Neural progenitor cell (in vitro differentiated cells): ENCODE measurements around the gene LAMP1. TPM values are rescaled to one million over a fixed set of nuclear protein-coding genes. Genes with fewer than 3 reads are reported as not detected.
"Not testable (repeated sequence)": the region's sequence is repeated elsewhere in the genome, so short reads cannot be mapped to it uniquely, and the experiment has no call there.

Experiments
- DNase-seq: peaks from one replicate; pipeline ENCODE4 v3.0.0-alpha.2; 2016; ENCODE audit warnings: low spot score
- H2AFZ ChIP-seq: fragments of 200-600 bp; sonication (generic); replicated peaks from 2 replicates; pipeline ENCODE4 v1.6.1; 2016; ENCODE audit warnings: antibody characterized with exemption
- H3F3A ChIP-seq: fragments of 200-600 bp; sonication (generic); 2 replicates; pipeline ENCODE4 v1.6.1; 2016; ENCODE audit warnings: antibody characterized with exemption, low read depth
- H3K27ac ChIP-seq: fragments of 200-600 bp; sonication (generic); 2 replicates; pipeline ENCODE4 v1.5.1; 2016; ENCODE audit warnings: mild to moderate bottlenecking
- H3K27me3 ChIP-seq: fragments of 200-600 bp; sonication (generic); 2 replicates; pipeline ENCODE4 v1.6.1; 2016; ENCODE audit warnings: mild to moderate bottlenecking, moderate library complexity
- H3K36me3 ChIP-seq: fragments of 200-600 bp; sonication (generic); 2 replicates; pipeline ENCODE4 v1.5.1; 2016
- H3K4me1 ChIP-seq: fragments of 200-600 bp; sonication (generic); 2 replicates; pipeline ENCODE4 v1.6.1; 2016; ENCODE audit warnings: mixed run types
- H3K4me2 ChIP-seq: fragments of 200-600 bp; sonication (generic); 2 replicates; pipeline ENCODE4 v1.6.1; 2016
- H3K4me3 ChIP-seq: fragments of 200-600 bp; sonication (generic); 2 replicates; pipeline ENCODE4 v1.5.1; 2016
- H3K79me2 ChIP-seq: fragments of 200-600 bp; sonication (generic); 2 replicates; pipeline ENCODE4 v1.6.1; 2016; ENCODE audit warnings: low read depth
- H3K9ac ChIP-seq: fragments of 200-600 bp; sonication (generic); 2 replicates; pipeline ENCODE4 v1.6.1; 2016
- H3K9me3 ChIP-seq: fragments of 200-600 bp; sonication (generic); 2 replicates; pipeline ENCODE4 v1.5.1; 2016; ENCODE audit warnings: low read depth
- H4K20me1 ChIP-seq: fragments of 200-600 bp; sonication (generic); 2 replicates; pipeline ENCODE4 v1.6.1; 2016; ENCODE audit warnings: low read depth
- H3K27ac Mint-ChIP-seq: 3 replicates; pipeline ENCODE4 v1.8.0; 2021; ENCODE audit warnings: mixed read lengths
- H3K27me3 Mint-ChIP-seq: 2 replicates; pipeline ENCODE4 v1.8.0; 2022; ENCODE audit warnings: low read depth, mild to moderate bottlenecking, inconsistent platforms, moderate library complexity, mixed read lengths; ENCODE audit not compliant: insufficient read depth
- H3K36me3 Mint-ChIP-seq: 3 replicates; pipeline ENCODE4 v1.8.0; 2021; ENCODE audit warnings: mixed read lengths
- H3K4me1 Mint-ChIP-seq: 3 replicates; pipeline ENCODE4 v1.8.0; 2021; ENCODE audit warnings: mixed read lengths
- H3K4me3 Mint-ChIP-seq: 3 replicates; pipeline ENCODE4 v1.8.0; 2021; ENCODE audit warnings: mild to moderate bottlenecking, moderate library complexity, mixed read lengths
- H3K9me3 Mint-ChIP-seq: 3 replicates; pipeline ENCODE4 v1.8.0; 2020; ENCODE audit warnings: mixed read lengths
- EZH2 ChIP-seq: fragments of 200-600 bp; sonication (generic); IDR thresholded peaks from 2 replicates; pipeline ENCODE4 v1.6.1; 2017; ENCODE audit warnings: antibody characterized with exemption, mild to moderate bottlenecking, moderate library complexity
- EZH2phosphoT487 ChIP-seq: fragments of 200-600 bp; sonication (generic); IDR thresholded peaks from 2 replicates; pipeline ENCODE4 v1.6.1; 2017; ENCODE audit warnings: antibody characterized with exemption
- total RNA-seq: library from RNA; depleted of rRNA; stranded (reverse); fragments of >200 nt; gene quantifications from 2 replicates; pipeline ENCODE4 v1.2.3, GENCODE V29; 2015; ENCODE audit warnings: low replicate concordance
- TF ChIP-seq, protein P1 (sequence below): fragments of 200-600 bp; sonication (generic); IDR thresholded peaks from 2 replicates; pipeline ENCODE4 v1.5.1; 2017; ENCODE audit warnings: antibody characterized with exemption, mild to moderate bottlenecking

LAMP1 gene
- total RNA-seq, 1 donor from 2014 or later = 49.7 TPM

DNA sequence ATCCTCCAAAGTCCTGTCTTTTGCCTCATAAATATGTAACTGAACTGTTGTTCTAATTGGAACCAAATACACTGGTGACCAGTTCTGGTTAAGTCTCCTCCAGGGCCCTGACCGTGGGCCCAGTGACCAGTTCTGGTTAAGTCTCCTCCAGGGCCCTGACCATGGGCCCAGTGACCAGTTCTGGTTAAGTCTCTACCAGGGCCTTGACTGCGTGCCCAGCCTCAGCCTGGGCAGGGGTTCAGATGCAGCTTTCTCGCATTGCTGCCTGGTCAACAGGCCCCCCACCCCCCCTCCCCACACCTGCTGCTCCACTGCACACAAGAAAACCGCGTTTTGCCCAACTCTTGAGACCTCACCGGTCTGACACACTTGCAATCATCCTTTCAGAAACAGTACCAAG, 70.7 kb downstream of the LAMP1 start:
- Histone ChIP-seq H2AFZ (no peak overlapping the region), H3K9ac (no peak overlapping the region), H3K36me3 (no peaks in the 10 kb centered on the region), H3F3A (peaks cover 5% of the 10 kb centered on the region), H3K4me1 (peaks cover 3% of the 10 kb centered on the region), H3K27me3 (no peaks in the 10 kb centered on the region), H3K4me2 (no peak overlapping the region), H3K9me3 (no peaks in the 10 kb centered on the region), H3K27ac (no peak overlapping the region), H3K79me2 (peaks cover 9% of the 10 kb centered on the region), H3K4me3 (no peak overlapping the region), H4K20me1 (peaks cover 2% of the 10 kb centered on the region)
- peaks cover 2% of the 10 kb centered on the region for H3K9me3 Mint-ChIP-seq
- H3K27me3 Mint-ChIP-seq = peaks cover 9% of the 10 kb centered on the region
- H3K4me3 Mint-ChIP-seq = no peak overlapping the region
- H3K27ac Mint-ChIP-seq = no peak overlapping the region
- H3K36me3 Mint-ChIP-seq = no peaks in the 10 kb centered on the region
- H3K4me1 Mint-ChIP-seq = peaks cover 9% of the 10 kb centered on the region
- TF ChIP-seq EZH2phosphoT487 (no peak), EZH2 (no peak)
- TF ChIP-seq, protein P1, sequence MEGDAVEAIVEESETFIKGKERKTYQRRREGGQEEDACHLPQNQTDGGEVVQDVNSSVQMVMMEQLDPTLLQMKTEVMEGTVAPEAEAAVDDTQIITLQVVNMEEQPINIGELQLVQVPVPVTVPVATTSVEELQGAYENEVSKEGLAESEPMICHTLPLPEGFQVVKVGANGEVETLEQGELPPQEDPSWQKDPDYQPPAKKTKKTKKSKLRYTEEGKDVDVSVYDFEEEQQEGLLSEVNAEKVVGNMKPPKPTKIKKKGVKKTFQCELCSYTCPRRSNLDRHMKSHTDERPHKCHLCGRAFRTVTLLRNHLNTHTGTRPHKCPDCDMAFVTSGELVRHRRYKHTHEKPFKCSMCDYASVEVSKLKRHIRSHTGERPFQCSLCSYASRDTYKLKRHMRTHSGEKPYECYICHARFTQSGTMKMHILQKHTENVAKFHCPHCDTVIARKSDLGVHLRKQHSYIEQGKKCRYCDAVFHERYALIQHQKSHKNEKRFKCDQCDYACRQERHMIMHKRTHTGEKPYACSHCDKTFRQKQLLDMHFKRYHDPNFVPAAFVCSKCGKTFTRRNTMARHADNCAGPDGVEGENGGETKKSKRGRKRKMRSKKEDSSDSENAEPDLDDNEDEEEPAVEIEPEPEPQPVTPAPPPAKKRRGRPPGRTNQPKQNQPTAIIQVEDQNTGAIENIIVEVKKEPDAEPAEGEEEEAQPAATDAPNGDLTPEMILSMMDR = no peak
- no peak for DNase-seq

DNA sequence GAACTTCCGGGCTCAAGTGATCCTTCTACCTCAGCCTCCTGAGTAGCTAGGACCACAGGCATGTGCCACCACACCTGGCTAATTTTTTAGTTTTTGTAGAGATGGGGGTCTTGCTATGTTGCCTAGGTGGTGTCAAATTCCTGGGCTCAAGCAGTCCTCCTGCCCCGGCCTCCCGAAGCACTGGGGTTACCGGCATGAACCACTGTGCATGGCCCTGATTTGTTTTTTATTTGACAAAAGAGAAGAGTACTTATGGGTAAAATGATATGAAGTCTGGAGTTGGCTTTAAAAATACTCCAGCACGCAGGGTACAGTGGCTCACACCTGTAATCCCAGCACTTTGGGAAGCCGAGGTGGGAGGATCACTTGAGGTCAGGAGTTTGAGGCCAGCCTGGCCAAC, 71.3 kb downstream of the LAMP1 start:
- H3K4me1 ChIP-seq, H3K9me3 Mint-ChIP-seq, H3K27ac Mint-ChIP-seq, H3K4me1 Mint-ChIP-seq, H3K27ac ChIP-seq, H3K4me3 ChIP-seq, H2AFZ ChIP-seq, H3K36me3 Mint-ChIP-seq, H3K9ac ChIP-seq, H3K9me3 ChIP-seq, H3K4me3 Mint-ChIP-seq, H3K79me2 ChIP-seq, H4K20me1 ChIP-seq, DNase-seq, H3K27me3 ChIP-seq, H3K4me2 ChIP-seq, H3K36me3 ChIP-seq, H3F3A ChIP-seq: not testable (repeated sequence)
- H3K27me3 Mint-ChIP-seq = peaks cover 11% of the 10 kb centered on the region

DNA sequence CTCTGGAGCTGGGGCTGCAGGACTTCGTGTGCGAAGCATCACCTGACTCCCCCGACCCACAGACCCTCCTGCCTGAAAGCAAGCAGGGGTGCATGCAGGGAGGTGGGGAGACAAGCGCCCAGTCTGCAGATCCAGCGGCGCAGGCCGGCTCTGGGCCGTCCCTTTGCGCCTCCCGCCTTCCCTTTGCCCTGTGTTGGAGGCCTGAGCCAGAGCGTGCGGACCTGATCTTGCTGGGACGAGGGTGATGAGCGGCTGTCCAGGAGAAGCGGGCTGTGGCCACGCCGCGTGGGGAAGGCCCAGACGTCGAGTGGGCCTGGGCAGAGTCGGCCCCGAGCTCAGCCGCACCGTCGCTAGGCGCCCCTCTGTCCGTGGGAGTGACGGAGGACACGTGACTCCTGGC, 72.2 kb downstream of the LAMP1 start:
- Histone ChIP-seq H3K36me3 (no peaks in the 10 kb centered on the region), H2AFZ (no peak overlapping the region), H3K27me3 (no peaks in the 10 kb centered on the region), H3K79me2 (no peaks in the 10 kb centered on the region), H3K9me3 (no peaks in the 10 kb centered on the region), H3K4me1 (no peaks in the 10 kb centered on the region), H3F3A (peaks cover 6% of the 10 kb centered on the region), H4K20me1 (no peaks in the 10 kb centered on the region), H3K27ac (no peak overlapping the region), H3K9ac (no peak overlapping the region), H3K4me3 (no peak overlapping the region), H3K4me2 (no peak overlapping the region)
- no peak for DNase-seq
- Mint-ChIP-seq H3K36me3 (no peaks in the 10 kb centered on the region), H3K9me3 (peaks cover 2% of the 10 kb centered on the region), H3K4me3 (no peak overlapping the region), H3K4me1 (peaks cover 8% of the 10 kb centered on the region), H3K27ac (no peak overlapping the region), H3K27me3 (peaks cover 9% of the 10 kb centered on the region)
- TF ChIP-seq, protein P1 = no peak
- TF ChIP-seq EZH2phosphoT487 (no peak), EZH2 (no peak)

DNA sequence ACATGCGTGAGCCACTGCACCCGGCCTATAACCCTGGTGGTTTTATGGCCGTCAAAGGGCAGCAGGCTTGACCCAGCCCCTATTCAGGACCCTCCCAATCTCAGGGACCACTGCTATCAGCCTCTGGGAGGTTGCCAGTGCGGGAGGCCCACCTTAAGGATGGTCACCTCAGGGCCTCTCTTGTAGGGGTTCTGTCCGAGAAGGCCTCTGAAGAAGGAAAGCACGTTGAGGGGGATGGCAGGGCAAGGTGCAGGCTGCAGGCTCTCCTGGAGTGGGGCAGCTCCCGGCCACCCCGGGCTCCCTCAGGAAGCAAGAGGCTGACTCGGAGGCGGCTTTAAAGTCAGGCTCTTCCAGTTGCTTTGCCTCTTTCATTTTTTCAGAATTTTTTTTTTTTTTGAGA, 72.8 kb downstream of the LAMP1 start:
- DNase-seq = no peak
- H3K4me1 Mint-ChIP-seq = peaks cover 8% of the 10 kb centered on the region
- no peaks in the 10 kb centered on the region for H3K79me2 ChIP-seq
- peaks cover 2% of the 10 kb centered on the region for H3K9me3 Mint-ChIP-seq
- H3K9me3 ChIP-seq = no peaks in the 10 kb centered on the region
- no peak overlapping the region for H2AFZ ChIP-seq
- H3K4me3 Mint-ChIP-seq = no peak overlapping the region
- no peak overlapping the region for H3K4me3 ChIP-seq
- no peak for TF ChIP-seq EZH2
- TF ChIP-seq, protein P1 = no peak
- TF ChIP-seq EZH2phosphoT487 = no peak
- no peaks in the 10 kb centered on the region for H3K36me3 ChIP-seq
- no peaks in the 10 kb centered on the region for H4K20me1 ChIP-seq
- H3K27ac ChIP-seq = no peak overlapping the region
- peaks cover 9% of the 10 kb centered on the region for H3K27me3 Mint-ChIP-seq
- no peaks in the 10 kb centered on the region for H3K4me1 ChIP-seq
- H3K9ac ChIP-seq = no peak overlapping the region
- no peak overlapping the region for H3K4me2 ChIP-seq
- H3K36me3 Mint-ChIP-seq = no peaks in the 10 kb centered on the region
- no peak overlapping the region for H3K27ac Mint-ChIP-seq
- no peaks in the 10 kb centered on the region for H3K27me3 ChIP-seq
- peaks cover 6% of the 10 kb centered on the region for H3F3A ChIP-seq
